ENCODE measurements around the gene PPAN. TPM values are rescaled to one million over a fixed set of nuclear protein-coding genes. Genes with fewer than 3 reads are reported as not detected.

PPAN gene
- polyA plus RNA-seq, 4 donors, result 26.2 to 48.3 (median 35.3) TPM

DNA sequence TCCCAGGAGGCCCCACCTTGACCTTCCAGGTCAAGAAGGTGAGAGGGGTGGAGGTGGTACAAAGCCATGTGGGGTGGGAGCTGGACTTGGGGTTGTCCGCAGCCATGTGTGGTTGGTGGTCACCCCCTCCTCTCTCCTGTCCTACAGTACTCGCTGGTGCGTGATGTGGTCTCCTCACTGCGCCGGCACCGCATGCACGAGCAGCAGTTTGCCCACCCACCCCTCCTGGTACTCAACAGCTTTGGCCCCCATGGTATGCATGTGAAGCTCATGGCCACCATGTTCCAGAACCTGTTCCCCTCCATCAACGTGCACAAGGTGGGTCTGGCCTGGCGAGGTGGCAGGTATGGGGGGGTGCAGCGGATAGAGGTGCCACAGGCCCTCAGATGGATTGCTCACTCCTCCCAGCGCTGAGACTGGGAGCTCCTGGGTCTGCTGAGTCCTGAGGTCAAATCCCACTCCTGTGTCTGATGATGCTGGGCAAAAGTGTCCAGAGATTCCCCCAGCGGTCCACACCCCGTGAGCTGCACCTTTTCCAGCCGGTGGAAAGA is 1.7 kb downstream of the PPAN start:
- DNase-seq (no peak), FAIRE-seq (no peak)
- Histone ChIP-seq H3K9me3 (ENCODE audit: control insufficient read depth in 2 of 2, insufficient read depth in 1 of 2, low read depth in 1 of 2, low read length in 1 of 2) (no peaks in the 10 kb centered on the region), H3K27ac (ENCODE audit: low read depth in 1 of 3, low read length in 2 of 3) (no peak overlapping the region), H3K4me1 (ENCODE audit: control insufficient read depth in 3 of 3, insufficient read depth in 2 of 3, low read depth in 1 of 3, low read length in 2 of 3) (peaks cover 2 to 4% (median 3%) of the 10 kb centered on the region in 3 donors), H3K4me3 (ENCODE audit: low read depth in 1 of 3, low read length in 3 of 3) (no peak overlapping the region), H3K27me3 (ENCODE audit: control insufficient read depth in 3 of 3, insufficient read depth in 3 of 3, low read length in 3 of 3) (no peaks in the 10 kb centered on the region), H3K36me3 (ENCODE audit: control insufficient read depth in 3 of 3, insufficient read depth in 2 of 3, low read depth in 1 of 3, low read length in 3 of 3) (peaks cover 4 to 52% (median 13%) of the 10 kb centered on the region in 3 donors)
- 80 to 92% (median 87%) methylated on average over 14 of the region's 14 CpGs for WGBS, 3 donors

DNA sequence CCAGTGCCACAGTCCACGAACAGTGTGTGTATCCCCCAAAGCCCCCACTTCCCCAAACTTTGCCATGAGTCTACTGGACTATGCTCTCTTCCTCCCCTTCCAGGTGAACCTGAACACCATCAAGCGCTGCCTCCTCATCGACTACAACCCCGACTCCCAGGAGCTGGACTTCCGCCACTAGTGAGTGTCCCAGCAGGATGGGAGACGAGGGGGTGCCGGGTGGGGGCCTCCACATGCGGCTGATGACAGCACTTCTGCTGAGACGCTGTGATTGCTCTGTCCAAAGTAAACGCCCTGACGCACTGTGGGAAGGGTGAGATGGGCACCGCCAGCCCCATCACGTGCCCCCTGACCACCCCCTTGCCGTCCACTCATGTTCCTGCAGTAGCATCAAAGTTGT is 3.4 kb downstream of the PPAN start:
- peaks cover 3 to 11% (median 4%) of the 10 kb centered on the region in 3 donors for H3K4me1 ChIP-seq (ENCODE audit: control insufficient read depth in 3 of 3, insufficient read depth in 2 of 3, low read depth in 1 of 3, low read length in 2 of 3)
- DNase-seq (no peak), FAIRE-seq (no peak)
- no peaks in the 10 kb centered on the region for H3K27me3 ChIP-seq (ENCODE audit: control insufficient read depth in 3 of 3, insufficient read depth in 3 of 3, low read length in 3 of 3)
- no peak overlapping the region for H3K27ac ChIP-seq (ENCODE audit: low read depth in 1 of 3, low read length in 2 of 3)
- WGBS, 3 donors, result 80 to 92% (median 90%) methylated on average over 14 of the region's 14 CpGs
- H3K4me3 ChIP-seq (ENCODE audit: low read depth in 1 of 3, low read length in 3 of 3), result no peak overlapping the region
- no peaks in the 10 kb centered on the region for H3K9me3 ChIP-seq (ENCODE audit: control insufficient read depth in 2 of 2, insufficient read depth in 1 of 2, low read depth in 1 of 2, low read length in 1 of 2)
- H3K36me3 ChIP-seq (ENCODE audit: control insufficient read depth in 3 of 3, insufficient read depth in 2 of 3, low read depth in 1 of 3, low read length in 3 of 3), result peaks cover 5 to 66% (median 18%) of the 10 kb centered on the region in 3 donors

GRCh38 chr19:10110076-10110971 is 4.2 kb downstream of the PPAN start:
- 80 to 92% (median 91%) methylated on average over 41 to 44 of the region's 44 CpGs for WGBS, 3 donors
- no peak overlapping the region for H3K4me3 ChIP-seq (ENCODE audit: low read depth in 1 of 3, low read length in 3 of 3)
- peak overlapping the region in 1 of 3 donors; percentile 2 for H3K27ac ChIP-seq (ENCODE audit: low read depth in 1 of 3, low read length in 2 of 3)
- H3K4me1 ChIP-seq (ENCODE audit: control insufficient read depth in 3 of 3, insufficient read depth in 2 of 3, low read depth in 1 of 3, low read length in 2 of 3), result peaks cover 3 to 11% (median 4%) of the 10 kb centered on the region in 3 donors
- peaks cover 7 to 74% (median 19%) of the 10 kb centered on the region in 3 donors for H3K36me3 ChIP-seq (ENCODE audit: control insufficient read depth in 3 of 3, insufficient read depth in 2 of 3, low read depth in 1 of 3, low read length in 3 of 3)
- no peaks in the 10 kb centered on the region for H3K9me3 ChIP-seq (ENCODE audit: control insufficient read depth in 2 of 2, insufficient read depth in 1 of 2, low read depth in 1 of 2, low read length in 1 of 2)
- H3K27me3 ChIP-seq (ENCODE audit: control insufficient read depth in 3 of 3, insufficient read depth in 3 of 3, low read length in 3 of 3), result no peaks in the 10 kb centered on the region
- DNase-seq (no peak), FAIRE-seq (no peak)

DNA sequence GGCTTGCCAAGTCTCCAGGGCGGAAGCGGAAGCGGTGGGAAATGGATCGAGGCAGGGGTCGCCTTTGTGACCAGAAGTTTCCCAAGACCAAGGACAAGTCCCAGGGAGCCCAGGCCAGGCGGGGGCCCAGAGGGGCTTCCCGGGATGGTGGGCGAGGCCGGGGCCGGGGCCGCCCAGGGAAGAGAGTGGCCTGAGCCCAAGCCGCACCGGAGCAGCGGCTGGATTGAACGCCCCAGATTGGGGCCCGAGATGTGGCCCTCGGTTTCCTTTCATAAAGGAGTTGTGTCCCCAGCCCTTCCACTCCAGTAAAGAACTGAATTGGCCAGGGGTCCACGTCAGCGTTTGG is 4.8 kb downstream of the PPAN start:
- DNase-seq, result no peak
- Histone ChIP-seq H3K9me3 (ENCODE audit: control insufficient read depth in 2 of 2, insufficient read depth in 1 of 2, low read depth in 1 of 2, low read length in 1 of 2) (no peaks in the 10 kb centered on the region), H3K4me3 (ENCODE audit: low read depth in 1 of 3, low read length in 3 of 3) (no peak overlapping the region), H3K27ac (ENCODE audit: low read depth in 1 of 3, low read length in 2 of 3) (peak overlapping the region in 1 of 3 donors; percentile 2), H3K4me1 (ENCODE audit: control insufficient read depth in 3 of 3, insufficient read depth in 2 of 3, low read depth in 1 of 3, low read length in 2 of 3) (peaks cover 3 to 11% (median 4%) of the 10 kb centered on the region in 3 donors), H3K36me3 (ENCODE audit: control insufficient read depth in 3 of 3, insufficient read depth in 2 of 3, low read depth in 1 of 3, low read length in 3 of 3) (peaks cover 7 to 80% (median 24%) of the 10 kb centered on the region in 3 donors), H3K27me3 (ENCODE audit: control insufficient read depth in 3 of 3, insufficient read depth in 3 of 3, low read length in 3 of 3) (no peaks in the 10 kb centered on the region)
- FAIRE-seq, result no peak
- 79 to 92% (median 87%) methylated on average over 19 of the region's 19 CpGs for WGBS, 3 donors

GRCh38 chr19:10111405-10111811 is 5.2 kb downstream of the PPAN start, which contains the start of gene P2RY11:
TSS of gene P2RY11 (plus strand) at chr19:10111693. CDS start at chr19:10111722, 29 bp downstream.
- peak within 1 kb of the TSS in 2 of 3 donors; percentile 2 to 42 for H3K27ac ChIP-seq (ENCODE audit: low read depth in 1 of 3, low read length in 2 of 3)
- H3K9me3 ChIP-seq (ENCODE audit: control insufficient read depth in 2 of 2, insufficient read depth in 1 of 2, low read depth in 1 of 2, low read length in 1 of 2), result no peaks in the 10 kb centered on the region
- peak in 1 of 2 donors; percentile 50 for DNase-seq
- peaks cover 3 to 11% (median 4%) of the 10 kb centered on the region in 3 donors for H3K4me1 ChIP-seq (ENCODE audit: control insufficient read depth in 3 of 3, insufficient read depth in 2 of 3, low read depth in 1 of 3, low read length in 2 of 3)
- WGBS, 3 donors, result 52 to 68% (median 56%) methylated on average over 8 of the region's 8 CpGs
- H3K36me3 ChIP-seq (ENCODE audit: control insufficient read depth in 3 of 3, insufficient read depth in 2 of 3, low read depth in 1 of 3, low read length in 3 of 3), result peaks cover 12 to 85% (median 29%) of the 10 kb centered on the region in 3 donors
- no peaks in the 10 kb centered on the region for H3K27me3 ChIP-seq (ENCODE audit: control insufficient read depth in 3 of 3, insufficient read depth in 3 of 3, low read length in 3 of 3)
- peak within 1 kb of the TSS in 1 of 3 donors; percentile 17 for H3K4me3 ChIP-seq (ENCODE audit: low read depth in 1 of 3, low read length in 3 of 3)
- no peak for FAIRE-seq

DNA sequence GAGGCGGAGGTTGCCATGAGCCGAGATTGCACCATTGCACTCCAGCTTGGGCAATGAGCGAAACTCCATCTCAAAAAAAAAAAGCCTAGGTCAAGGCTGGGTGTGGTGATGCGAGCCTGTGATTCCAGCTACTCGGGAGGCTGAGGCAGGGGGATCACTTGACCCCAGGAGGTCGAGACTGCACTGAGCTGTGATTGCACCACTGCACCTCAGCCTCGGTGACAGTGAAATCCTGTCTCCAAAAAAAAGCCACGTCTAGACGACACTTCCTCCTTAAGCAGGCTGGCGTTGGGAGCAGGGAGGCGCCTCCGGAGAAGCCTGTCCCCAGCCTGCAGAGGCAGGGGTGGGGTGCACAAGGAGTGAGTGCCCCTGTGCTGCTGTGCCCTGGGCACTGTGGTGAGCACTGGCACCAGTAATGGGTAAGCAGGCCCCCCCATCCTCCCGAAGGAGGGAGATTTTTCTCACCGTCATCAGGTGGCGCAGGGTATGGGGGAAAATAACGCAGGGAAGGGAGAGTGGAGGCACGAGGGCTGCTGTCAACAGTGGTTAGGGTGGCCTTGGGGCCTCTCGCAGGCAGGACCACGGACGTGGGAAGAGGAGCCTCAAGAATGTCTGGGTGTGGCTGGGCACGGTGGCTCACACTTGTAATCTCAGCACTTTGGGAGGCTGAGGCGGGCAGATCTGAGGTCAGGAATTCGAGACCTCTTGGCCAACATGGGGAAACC is 6.0 kb downstream of the PPAN start:
- Histone ChIP-seq H3K4me3 (ENCODE audit: low read depth in 1 of 3, low read length in 3 of 3) (peak overlapping the region in 1 of 3 donors; percentile 17), H3K9me3 (ENCODE audit: control insufficient read depth in 2 of 2, insufficient read depth in 1 of 2, low read depth in 1 of 2, low read length in 1 of 2) (no peaks in the 10 kb centered on the region), H3K4me1 (ENCODE audit: control insufficient read depth in 3 of 3, insufficient read depth in 2 of 3, low read depth in 1 of 3, low read length in 2 of 3) (peaks cover under 1 to 11% (median 2%) of the 10 kb centered on the region in 3 donors), H3K27me3 (ENCODE audit: control insufficient read depth in 3 of 3, insufficient read depth in 3 of 3, low read length in 3 of 3) (no peaks in the 10 kb centered on the region), H3K27ac (ENCODE audit: low read depth in 1 of 3, low read length in 2 of 3) (peak overlapping the region in 2 of 3 donors; percentile 0 to 42), H3K36me3 (ENCODE audit: control insufficient read depth in 3 of 3, insufficient read depth in 2 of 3, low read depth in 1 of 3, low read length in 3 of 3) (peaks cover 19 to 93% (median 29%) of the 10 kb centered on the region in 3 donors)
- FAIRE-seq (no peak), DNase-seq (no peak)
- WGBS, 3 donors, result 40 to 47% (median 46%) methylated on average over 23 of the region's 23 CpGs

DNA sequence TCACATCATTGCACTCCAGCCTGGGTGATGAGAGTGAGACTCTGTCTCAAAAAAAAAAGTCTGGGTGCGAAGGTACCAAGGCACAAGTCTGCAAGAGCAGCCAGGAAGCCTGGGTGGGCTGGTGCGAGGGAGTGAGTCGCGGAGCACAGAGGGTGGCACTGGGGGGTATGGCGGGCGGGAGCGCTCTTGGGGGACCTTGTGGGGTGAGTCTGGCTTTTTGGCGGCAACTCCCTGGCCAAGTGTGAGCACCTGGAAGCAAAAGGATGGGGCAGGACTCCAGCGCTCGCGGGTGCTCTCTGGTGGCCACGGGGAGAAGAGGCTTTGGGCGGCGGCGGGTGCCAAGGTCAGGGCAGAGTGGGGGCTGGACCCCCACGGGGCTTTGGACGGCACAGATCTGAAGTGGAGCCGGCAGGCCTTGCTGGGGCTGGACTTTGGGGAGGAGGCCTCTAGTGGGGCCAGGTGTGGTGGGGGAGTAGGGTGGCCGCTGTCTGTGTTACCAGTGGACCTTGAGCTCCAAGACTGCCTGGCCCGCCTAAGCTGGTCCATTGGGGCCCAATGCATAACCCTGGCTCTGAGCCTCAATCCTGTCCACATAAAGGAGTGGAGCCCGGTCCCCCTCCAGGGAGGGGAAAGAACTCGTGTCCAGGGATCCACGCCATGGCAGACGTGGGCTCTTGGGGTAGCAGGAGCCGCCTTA is 6.9 kb downstream of the PPAN start:
- no peak for FAIRE-seq
- peaks cover 0 to 11% (median 0%) of the 10 kb centered on the region in 3 donors for H3K4me1 ChIP-seq (ENCODE audit: control insufficient read depth in 3 of 3, insufficient read depth in 2 of 3, low read depth in 1 of 3, low read length in 2 of 3)
- WGBS, 3 donors, result 10 to 19% (median 17%) methylated on average over 24 to 25 of the region's 25 CpGs
- peak overlapping the region in 1 of 3 donors; percentile 17 for H3K4me3 ChIP-seq (ENCODE audit: low read depth in 1 of 3, low read length in 3 of 3)
- H3K9me3 ChIP-seq (ENCODE audit: control insufficient read depth in 2 of 2, insufficient read depth in 1 of 2, low read depth in 1 of 2, low read length in 1 of 2), result no peaks in the 10 kb centered on the region
- H3K27me3 ChIP-seq (ENCODE audit: control insufficient read depth in 3 of 3, insufficient read depth in 3 of 3, low read length in 3 of 3), result no peaks in the 10 kb centered on the region
- peak; percentile 60 to 69 for DNase-seq
- H3K36me3 ChIP-seq (ENCODE audit: control insufficient read depth in 3 of 3, insufficient read depth in 2 of 3, low read depth in 1 of 3, low read length in 3 of 3), result peaks cover 16 to 93% (median 27%) of the 10 kb centered on the region in 3 donors
- peak overlapping the region in 2 of 3 donors; percentile 42 to 47 for H3K27ac ChIP-seq (ENCODE audit: low read depth in 1 of 3, low read length in 2 of 3)

Data from small intestine (tissue), 7 donors.